ENCODE measurements around the gene SLFNL1.

GRCh38 chr1:41045740-41046139, 24.2 kb upstream of the SLFNL1 start:
- TF ChIP-seq POLR2A (IDR thresholded peaks at IDR 0.05; ENCODE audit: low read depth, low read length) (no peak), TAF1 (IDR thresholded peaks at IDR 0.05; ENCODE audit: borderline replicate concordance, low read depth, low read length) (no peak)
